Kidney epithelial cell (primary cell): ENCODE data around the gene MACROH2A2. TPM values are rescaled to one million over a fixed set of nuclear protein-coding genes. Genes with fewer than 3 reads are reported as not detected.
"Not testable (repeated sequence)": the region's sequence is repeated elsewhere in the genome, so short reads cannot be mapped to it uniquely, and the experiment has no call there.

Source experiments
- DNase-seq: peaks from one replicate; pipeline ENCODE4 v3.0.0-alpha.2; 2010; ENCODE audit warnings: low read depth
- H3K27me3 ChIP-seq: 2 replicates; pipeline ENCODE4 v1.6.0; 2011; ENCODE audit warnings: low read length; ENCODE audit not compliant: control insufficient read depth, insufficient read depth
- H3K36me3 ChIP-seq: 2 replicates; pipeline ENCODE4 v1.5.1; 2011; ENCODE audit warnings: low read length; ENCODE audit not compliant: control insufficient read depth, insufficient read depth
- H3K4me3 ChIP-seq: 2 replicates; pipeline ENCODE4 v1.5.1; 2011; ENCODE audit warnings: low read depth, mild to moderate bottlenecking, control low read depth, low read length
- CTCF ChIP-seq: IDR thresholded peaks from 2 replicates; pipeline ENCODE4 v1.5.1; 2011; ENCODE audit warnings: mild to moderate bottlenecking, moderate library complexity, low read length, control low read depth, inconsistent platforms; ENCODE audit not compliant: insufficient read depth, poor library complexity, severe bottlenecking
- total RNA-seq: library from RNA; depleted of rRNA; stranded (reverse); fragments of >200 nt; gene quantifications from 2 replicates; pipeline ENCODE4 v1.2.3, GENCODE V29; 2015

MACROH2A2 gene
- total RNA-seq, 1 donor from 2014 or later = 77.9 TPM

GRCh38 chr10:70070834-70071233 lies 18.2 kb downstream of the MACROH2A2 start:
- no peak for TF ChIP-seq CTCF

GRCh38 chr10:70074165-70074564 lies 21.5 kb downstream of the MACROH2A2 start:
- H3K36me3 ChIP-seq = no peaks in the 10 kb centered on the region
- DNase-seq = no peak
- no peak for TF ChIP-seq CTCF
- no peak overlapping the region for H3K4me3 ChIP-seq
- H3K27me3 ChIP-seq = no peaks in the 10 kb centered on the region

More at GRCh38 chr10:70070834-70071233, 18.2 kb downstream of the MACROH2A2 start:
- Histone ChIP-seq H3K27me3 (no peaks in the 10 kb centered on the region), H3K4me3 (no peak overlapping the region), H3K36me3 (no peaks in the 10 kb centered on the region)
- DNase-seq = no peak

GRCh38 chr10:70074971-70075370 lies 22.3 kb downstream of the MACROH2A2 start:
- Histone ChIP-seq H3K4me3 (no peak overlapping the region), H3K27me3 (no peaks in the 10 kb centered on the region)

GRCh38 chr10:70078329-70078728 lies 25.7 kb downstream of the MACROH2A2 start:
- TF ChIP-seq CTCF = no peak
- no peaks in the 10 kb centered on the region for H3K36me3 ChIP-seq
- no peak overlapping the region for H3K4me3 ChIP-seq
- DNase-seq = no peak
- no peaks in the 10 kb centered on the region for H3K27me3 ChIP-seq

More at GRCh38 chr10:70074971-70075370, 22.3 kb downstream of the MACROH2A2 start:
- no peak for TF ChIP-seq CTCF
- no peak for DNase-seq
- H3K36me3 ChIP-seq = no peaks in the 10 kb centered on the region

- DNase-seq = no peak
- no peak overlapping the region for H3K4me3 ChIP-seq
- no peaks in the 10 kb centered on the region for H3K27me3 ChIP-seq
- H3K36me3 ChIP-seq = no peaks in the 10 kb centered on the region
- TF ChIP-seq CTCF = no peak
Observed at GRCh38 chr10:70078937-70079336, 26.3 kb downstream of the MACROH2A2 start.

GRCh38 chr10:70080789-70081188 lies 28.1 kb downstream of the MACROH2A2 start:
- not testable (repeated sequence) for H3K27me3 ChIP-seq, H3K36me3 ChIP-seq, H3K4me3 ChIP-seq, DNase-seq
